ENCODE measurements around the gene EHMT1.

EHMT1 gene

DNA sequence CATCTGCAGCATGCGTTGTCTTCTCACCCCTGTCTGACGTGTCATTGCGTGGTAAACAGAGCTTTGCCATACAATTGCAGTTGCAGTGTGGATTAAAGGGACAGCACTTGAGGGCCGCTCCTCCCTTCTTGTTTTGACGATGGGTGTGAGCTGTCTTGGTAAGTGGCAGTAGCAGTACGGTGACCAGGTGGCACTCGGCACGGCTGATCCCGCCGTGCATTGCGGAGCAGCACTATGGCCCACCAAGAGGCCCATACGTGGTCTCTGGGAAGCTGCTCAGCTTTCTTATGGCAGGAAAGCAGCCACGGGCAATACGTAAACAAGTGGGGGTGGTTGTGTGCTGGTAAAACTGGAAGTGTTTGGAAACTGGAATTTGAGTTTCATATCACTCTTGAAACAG, 25.1 kb downstream of the EHMT1 start:
- FAIRE-seq (no peak), DNase-seq (ENCODE audit: insufficient read length, low spot score) (no peak)

DNA sequence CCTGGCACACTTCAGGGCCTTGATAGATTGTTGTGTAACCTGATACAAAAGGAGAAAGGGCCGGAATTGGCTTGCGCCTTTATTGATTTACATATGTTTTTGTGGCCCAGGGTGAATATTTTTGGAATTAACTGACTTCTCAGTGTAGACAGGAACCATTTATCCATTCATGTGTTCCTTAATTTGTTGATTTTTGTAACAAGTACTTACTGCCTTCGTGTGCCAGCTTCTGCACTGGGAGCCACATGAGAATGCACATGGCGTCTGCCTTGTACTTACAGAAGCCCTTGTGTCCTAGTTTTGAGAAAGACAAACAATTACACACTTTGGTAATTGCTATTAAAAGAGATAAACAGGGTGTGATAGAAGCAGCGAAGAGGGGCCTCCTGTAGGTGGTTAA, 26.4 kb downstream of the EHMT1 start:
- FAIRE-seq (no peak), DNase-seq (ENCODE audit: insufficient read length, low spot score) (no peak)

DNA sequence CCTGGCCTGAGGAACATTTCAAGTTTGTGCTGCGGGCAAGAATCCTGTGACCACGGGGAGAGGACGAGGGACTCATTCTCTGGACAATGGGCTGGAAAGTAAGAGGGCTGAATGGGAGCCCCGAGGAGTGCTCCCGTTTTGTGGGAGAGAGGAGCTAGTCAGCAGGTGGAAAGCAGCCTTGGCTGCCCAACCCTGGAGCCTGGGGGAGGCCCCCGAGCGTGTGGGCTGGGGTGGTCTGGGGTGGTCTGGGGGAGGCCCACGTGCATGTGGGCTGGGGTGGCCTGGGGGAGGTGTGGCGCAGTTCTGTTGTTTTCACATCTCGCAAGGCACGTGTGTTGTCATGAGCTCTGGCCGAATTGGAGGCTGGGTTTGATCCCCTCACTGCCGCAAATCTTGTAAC, 27.5 kb downstream of the EHMT1 start:
- no peak for FAIRE-seq
- no peak for DNase-seq (ENCODE audit: insufficient read length, low spot score)

DNA sequence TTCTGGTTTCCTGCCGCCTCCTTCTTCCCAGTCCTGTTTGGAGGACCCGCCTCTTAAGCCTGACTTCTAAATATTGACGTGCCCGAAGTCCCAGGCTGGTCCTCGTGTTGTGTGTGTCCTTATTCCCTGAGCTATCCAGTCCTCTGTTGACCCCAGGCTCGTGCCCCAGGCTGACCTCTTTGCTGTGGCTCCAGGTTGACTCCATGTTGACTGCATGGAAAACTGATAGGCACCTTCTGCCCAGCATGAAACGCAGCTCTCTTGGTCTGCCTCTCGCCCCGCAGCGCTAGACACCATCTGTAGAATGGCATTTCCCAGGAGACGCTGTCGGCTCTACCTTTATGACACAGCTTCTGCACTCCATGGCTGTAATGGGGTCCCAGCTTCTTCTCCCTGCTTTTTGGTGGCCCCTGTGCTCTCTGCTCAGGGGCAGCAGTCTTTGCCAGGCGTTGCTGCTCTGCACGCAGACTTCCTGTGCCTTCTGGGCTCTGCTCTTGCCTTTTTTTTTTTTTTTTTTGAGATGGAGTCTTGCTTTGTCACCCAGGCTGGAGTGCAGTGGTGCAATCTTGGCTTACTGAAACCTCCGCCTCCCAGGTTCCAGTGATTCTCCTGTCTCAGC, 28.4 kb downstream of the EHMT1 start:
- FAIRE-seq (no peak), DNase-seq (ENCODE audit: insufficient read length, low spot score) (no peak)

DNA sequence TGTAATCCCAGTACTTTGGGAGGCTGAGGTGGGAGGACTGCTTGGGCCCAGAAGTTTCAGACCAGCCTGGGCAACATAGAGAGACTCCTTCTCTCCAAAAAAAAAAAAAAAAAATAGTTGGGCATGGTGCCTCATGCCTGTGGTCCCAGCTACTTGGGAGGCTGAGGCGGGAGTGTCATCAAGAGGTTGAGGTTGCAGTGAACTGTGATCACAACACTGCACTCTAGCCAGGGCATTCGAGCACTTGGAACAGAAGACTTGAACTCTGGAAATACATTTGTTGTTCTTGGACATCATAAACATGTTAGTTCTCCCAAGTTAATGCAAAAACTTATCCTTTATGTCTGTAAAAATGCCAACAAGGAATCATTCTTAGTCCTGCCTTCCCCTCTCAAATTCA, 29.6 kb downstream of the EHMT1 start:
- FAIRE-seq (no peak), DNase-seq (ENCODE audit: insufficient read length, low spot score) (no peak)

DNA sequence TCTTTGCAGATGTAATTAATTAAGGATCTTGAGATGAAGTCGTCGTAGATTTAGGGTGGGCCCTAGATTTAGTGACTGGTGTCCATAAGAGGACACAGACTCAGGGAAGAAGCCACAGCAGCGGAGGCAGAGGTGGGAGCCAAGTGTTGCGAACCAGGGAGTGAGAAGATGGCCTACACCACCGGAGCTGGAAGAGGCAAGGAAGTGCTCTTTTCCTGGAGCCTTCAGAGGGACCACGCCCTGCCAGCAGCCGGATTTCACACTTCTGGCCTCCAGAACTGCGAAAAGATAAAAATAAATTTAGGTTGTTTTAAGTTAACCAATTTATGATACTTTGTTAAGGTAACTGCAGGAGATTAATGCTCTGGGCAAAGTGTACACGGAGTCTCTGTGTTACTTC, 30.7 kb downstream of the EHMT1 start:
- FAIRE-seq (no peak), DNase-seq (ENCODE audit: insufficient read length, low spot score) (no peak)

DNA sequence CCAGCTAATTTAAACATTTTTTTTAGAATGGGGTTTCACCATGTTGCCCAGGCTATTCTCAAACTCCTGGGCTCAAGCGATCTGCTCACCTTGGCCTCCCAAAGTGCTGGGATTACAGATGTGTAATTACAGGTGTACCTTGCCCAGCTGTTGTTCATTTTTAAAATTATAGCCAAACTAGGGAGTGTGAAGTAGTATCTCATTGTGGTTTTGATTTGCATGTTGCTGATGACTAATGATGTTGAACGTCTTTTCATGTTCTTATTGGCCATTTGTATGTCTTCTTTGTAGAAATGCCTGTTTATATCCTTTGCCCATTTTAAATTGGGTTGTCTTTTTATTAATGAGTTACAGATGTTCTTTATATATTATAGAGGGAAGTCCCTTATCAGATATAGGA, 31.5 kb downstream of the EHMT1 start:
- FAIRE-seq: no peak

DNA sequence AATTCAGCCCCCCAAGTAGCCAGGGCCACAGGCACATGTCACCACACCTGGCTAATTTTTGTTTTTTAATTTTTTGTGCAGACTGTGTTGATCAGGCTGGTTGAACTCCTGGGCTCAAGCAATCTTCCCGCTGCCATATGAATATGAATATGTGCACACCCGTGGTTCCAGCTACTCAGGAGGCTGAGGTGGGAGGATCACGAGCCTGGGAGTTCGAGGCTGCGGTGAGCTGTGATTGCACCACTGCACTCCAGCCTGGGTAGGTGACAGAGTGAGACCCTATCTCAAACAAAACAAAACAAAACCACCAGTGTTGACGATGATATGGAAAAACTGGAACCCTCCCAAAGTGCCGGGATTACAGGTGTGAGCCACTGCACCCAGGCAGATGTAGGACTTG, 32.0 kb downstream of the EHMT1 start:
- no peak for FAIRE-seq
- no peak for DNase-seq (ENCODE audit: insufficient read length, low spot score)

More for the DNA sequence above, 31.5 kb downstream of the EHMT1 start:
- no peak for DNase-seq (ENCODE audit: insufficient read length, low spot score)

DNA sequence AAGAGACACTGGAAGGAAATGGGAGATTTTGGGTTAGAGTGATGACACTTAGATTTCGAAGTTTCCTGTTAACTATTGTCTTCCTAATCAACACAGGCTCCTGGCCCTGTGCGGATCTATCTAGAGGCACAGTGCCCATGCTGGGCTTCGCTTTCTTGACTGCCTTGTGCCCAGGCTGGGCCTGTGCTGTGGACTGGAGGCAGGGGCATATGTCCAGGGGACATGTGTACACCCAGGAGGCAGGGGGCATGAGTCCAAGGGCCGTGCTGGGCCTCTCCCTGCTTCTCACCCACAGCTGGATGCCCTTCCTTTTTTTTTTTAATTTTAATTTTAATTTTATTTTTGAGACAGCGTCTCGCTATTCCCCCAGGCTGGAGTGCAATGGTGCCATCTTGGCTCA, 37.6 kb downstream of the EHMT1 start:
- no peak for DNase-seq (ENCODE audit: insufficient read length, low spot score)
- no peak for FAIRE-seq

DNA sequence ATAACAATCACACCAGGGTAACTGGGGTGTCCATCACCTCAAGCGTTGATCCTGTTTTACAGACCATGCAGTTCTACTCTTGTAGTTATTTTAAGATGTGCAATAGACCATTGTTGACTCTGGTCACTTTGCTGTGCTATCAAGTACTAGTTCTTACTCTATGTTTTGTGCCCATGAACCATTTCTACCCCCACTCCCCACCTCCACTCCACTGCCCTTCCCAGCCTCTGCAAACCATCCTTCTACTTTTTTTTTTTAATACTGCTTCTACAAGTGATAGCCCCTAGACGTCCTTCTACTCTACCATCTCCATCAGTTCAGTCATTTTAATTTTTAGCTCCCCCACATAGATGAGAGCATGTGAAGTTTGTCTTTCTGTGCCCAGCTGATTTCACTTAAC, 38.8 kb downstream of the EHMT1 start:
- FAIRE-seq: no peak

DNA sequence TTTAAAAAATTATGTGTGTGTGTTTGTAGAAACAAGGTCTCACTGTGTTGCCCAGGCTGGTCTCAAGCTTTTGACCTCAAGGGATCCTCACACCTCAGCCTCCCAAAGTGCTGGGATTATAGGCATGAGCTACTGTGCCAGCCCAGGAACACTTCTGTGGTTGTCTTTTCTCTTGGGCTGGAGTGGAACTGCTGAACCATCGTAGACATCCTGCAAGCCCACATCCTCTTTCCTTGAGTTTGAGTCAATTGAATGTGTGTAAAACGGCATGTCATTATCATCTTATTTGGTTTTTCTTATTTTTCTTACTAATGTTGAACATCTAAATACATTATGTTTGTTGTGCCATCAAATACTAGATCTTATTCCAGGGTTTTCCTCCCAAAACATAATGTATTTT, 40.0 kb downstream of the EHMT1 start:
- DNase-seq (ENCODE audit: insufficient read length, low spot score) (no peak), FAIRE-seq (no peak)

More for the DNA sequence above, 38.8 kb downstream of the EHMT1 start:
- DNase-seq (ENCODE audit: insufficient read length, low spot score): no peak

DNA sequence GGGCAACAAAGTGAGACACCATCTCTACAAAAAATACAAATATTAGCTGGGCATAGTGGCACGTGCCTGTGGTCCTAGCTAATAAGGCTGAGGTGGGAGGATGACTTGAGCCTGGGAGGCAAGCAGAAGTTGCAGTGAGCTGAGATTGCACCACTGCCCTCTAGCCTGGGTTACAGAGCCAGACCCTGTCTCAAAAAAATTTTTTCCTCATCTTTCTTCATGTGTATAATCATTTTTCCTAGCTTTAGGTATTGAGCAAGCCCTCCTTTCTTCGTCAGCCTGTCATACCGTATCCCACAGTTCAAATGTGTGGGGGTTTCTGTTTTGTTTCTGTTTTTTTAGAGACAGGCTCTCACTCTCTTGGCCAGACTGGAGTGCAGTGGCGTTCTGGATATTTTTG, 41.3 kb downstream of the EHMT1 start:
- FAIRE-seq (no peak), DNase-seq (ENCODE audit: insufficient read length, low spot score) (no peak)

DNA sequence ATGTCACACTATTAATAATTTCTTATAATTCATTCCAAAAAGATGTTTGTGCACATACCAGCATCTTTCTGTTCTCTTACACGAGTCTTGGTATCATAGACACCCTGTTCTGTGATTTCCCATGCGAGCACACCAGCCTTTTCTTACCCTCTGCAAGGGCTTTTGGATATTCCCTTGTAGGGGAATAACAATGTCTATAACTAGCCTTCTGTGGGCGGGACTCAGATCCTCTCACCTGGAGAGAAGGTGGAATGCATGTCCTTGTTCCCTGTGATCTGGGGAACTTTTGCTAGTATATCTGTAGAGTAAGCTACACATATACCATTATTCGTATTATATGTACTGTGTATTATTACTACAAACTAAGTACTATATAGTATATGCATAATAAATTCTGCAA, 44.8 kb downstream of the EHMT1 start:
- FAIRE-seq: no peak
- DNase-seq (ENCODE audit: insufficient read length, low spot score): no peak

DNA sequence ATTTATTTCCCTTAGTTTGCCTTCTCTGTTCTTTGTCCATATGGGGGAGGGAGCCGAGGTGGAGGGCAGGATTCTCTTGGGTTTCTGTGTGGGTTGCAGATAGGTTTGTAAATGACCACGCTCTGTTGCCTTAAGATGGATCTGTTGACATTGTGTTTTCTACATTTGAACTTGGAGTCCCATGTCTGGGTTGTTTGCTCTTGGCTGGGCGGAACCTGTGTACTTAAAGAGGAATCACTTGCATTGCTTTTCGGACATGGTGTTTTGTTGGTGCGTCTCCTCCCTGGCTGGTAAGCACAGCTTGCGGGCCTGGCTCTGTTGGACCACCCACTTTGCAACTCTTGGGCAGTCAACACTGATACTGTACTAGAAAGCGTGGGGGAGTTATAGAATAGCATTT, 45.9 kb downstream of the EHMT1 start:
- FAIRE-seq: no peak
- DNase-seq (ENCODE audit: insufficient read length, low spot score): no peak

DNA sequence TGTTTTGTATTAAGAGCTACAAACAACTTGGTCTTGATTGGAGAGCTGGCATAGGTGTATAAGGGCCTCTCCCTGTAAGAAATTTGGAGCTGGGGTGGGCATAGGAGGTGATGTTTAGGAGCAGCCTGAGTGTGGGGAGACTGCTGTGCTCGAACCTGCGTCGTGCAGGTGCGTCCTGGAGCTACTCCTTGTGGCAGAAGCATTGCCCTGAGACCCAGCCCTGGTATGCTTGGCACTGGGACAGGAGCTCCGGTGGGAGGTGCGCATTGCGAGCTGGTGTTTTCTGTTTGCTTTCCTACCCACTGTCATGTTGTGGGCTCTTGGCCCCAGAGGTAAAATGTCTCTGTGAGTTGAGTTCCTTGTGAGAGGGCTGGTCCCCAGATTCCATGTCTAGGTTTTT, 46.4 kb downstream of the EHMT1 start:
- FAIRE-seq (no peak), DNase-seq (ENCODE audit: insufficient read length, low spot score) (no peak)

DNA sequence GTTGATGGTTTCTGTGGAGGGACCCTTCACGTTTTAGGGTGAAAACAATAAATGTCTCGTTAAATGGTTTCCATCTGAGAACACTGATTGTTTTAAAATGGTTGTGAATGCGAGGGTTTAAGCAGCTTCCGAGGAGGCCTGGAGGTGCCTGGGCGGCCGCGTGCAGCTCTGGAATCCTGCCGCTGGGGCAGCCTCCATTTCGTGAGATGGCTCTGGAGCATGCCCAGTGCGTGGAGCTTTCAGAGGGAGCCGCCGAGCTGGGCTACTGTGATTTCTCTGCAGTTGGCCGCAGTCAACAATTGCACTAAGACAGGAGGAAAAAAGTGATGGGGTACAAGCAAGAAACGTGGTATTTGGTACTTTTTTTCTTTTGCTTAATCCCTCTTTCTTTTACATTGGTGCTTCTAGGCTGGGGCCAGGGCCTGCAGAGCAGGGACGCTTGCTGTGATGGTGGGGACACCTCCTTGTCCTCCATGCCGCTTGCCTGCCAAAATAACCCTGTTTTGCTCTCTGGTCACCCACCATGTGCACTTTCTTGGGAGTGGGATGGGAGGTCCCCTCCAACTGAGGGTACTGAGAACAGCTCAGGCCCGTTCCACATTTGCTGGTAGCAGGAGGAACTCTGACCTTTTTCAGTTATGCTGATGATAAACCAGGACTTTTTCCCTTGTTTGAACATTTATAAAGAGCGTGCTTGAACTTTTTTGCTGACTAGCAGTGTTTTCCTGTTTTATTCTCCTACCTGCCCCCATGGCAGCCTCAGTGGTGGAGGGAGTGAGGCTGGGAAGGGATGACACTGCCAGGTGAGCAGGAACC, 47.1 kb downstream of the EHMT1 start:
- DNase-seq (ENCODE audit: insufficient read length, low spot score): no peak
- no peak for FAIRE-seq

DNA sequence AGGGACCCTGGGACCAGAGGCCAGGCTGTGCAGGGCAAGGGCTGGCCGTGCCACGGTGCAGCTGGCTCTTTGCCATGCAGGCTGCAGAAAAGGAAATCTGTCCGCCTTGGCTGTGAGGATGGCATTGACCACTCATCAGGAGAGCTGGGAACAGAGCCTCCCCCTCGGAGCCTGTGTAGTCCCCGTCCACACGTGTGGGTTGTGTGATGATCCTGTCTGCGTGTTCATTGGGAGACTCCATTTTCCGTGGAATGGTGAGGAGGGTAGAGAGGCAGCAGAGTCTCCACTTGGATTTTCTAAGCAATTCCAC, 47.7 kb downstream of the EHMT1 start:
- DNase-seq (ENCODE audit: insufficient read length, low spot score) (no peak), FAIRE-seq (no peak)

DNA sequence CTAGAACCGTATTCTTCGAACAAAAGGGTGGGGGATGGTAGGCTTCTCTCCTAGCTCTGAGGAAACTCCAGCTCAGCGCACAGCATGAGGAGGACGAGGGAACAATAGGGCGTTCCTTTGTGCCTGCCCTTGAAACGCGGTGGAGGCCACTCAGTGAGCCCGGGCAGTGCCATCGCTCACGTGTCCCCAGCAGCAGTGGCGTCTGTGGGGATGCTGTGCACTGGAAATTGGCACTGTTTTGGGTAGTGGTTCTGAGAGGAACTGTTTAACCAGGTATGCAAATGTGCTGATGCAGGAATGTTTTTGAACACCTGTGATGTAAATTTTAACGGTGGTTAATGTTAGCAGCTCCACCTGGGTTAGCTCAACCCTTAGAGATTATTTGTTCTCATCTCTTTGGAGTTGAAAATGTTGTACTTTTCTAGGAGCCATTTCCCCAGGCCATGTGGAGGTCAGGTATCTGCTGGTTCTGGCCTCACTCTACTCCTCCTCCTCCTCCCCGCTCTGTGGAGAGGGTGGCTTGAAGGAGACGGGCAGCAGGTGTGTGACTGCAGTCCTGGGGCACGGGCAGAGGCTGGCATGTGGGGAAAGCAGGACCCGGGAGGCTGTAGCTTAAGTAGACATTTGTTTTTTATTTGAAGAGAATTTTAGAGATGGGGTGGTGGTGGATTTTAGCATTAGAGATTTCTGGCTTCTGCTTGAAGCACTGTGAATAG, 48.3 kb downstream of the EHMT1 start:
- no peak for FAIRE-seq
- DNase-seq (ENCODE audit: insufficient read length, low spot score): no peak

DNA sequence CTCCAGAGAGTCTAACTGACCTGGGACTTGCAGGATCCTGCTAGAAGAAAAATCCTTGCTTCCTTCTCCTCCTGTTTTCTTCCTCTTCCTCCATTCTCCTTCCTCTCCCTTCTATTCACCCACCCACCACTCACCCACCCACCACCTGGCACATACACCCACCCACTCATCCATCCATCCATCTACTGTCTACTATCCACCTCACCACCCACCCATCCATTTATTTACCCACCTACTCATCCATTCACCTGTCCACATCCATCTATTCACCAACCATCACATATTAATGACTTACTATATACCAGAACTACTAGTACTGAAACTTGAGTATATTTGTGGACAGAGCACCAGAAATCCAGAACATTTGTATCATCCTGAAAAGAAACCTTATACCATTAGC, 49.4 kb downstream of the EHMT1 start:
- no peak for DNase-seq (ENCODE audit: insufficient read length, low spot score)
- no peak for FAIRE-seq

DNA sequence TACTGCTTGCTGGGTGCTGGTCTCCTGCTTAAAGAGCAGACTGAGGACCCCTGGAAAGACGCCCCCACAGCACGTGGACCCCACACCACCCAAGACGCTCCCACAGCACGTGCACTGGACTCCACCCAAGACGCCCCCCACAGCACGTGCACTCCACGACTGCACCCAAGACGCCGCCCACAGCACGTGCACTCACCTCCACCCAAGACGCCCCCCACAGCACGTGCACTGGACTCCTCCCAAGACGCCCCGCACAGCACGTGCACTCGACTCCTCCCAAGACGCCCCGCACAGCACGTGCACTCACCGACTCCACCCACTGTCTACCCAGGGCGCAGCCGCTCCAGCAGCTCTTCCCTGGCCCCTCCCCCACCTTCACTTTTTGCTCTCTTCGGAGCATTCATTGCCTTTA, 50.5 kb downstream of the EHMT1 start:
- FAIRE-seq (no peak), DNase-seq (ENCODE audit: insufficient read length, low spot score) (no peak)

DNA sequence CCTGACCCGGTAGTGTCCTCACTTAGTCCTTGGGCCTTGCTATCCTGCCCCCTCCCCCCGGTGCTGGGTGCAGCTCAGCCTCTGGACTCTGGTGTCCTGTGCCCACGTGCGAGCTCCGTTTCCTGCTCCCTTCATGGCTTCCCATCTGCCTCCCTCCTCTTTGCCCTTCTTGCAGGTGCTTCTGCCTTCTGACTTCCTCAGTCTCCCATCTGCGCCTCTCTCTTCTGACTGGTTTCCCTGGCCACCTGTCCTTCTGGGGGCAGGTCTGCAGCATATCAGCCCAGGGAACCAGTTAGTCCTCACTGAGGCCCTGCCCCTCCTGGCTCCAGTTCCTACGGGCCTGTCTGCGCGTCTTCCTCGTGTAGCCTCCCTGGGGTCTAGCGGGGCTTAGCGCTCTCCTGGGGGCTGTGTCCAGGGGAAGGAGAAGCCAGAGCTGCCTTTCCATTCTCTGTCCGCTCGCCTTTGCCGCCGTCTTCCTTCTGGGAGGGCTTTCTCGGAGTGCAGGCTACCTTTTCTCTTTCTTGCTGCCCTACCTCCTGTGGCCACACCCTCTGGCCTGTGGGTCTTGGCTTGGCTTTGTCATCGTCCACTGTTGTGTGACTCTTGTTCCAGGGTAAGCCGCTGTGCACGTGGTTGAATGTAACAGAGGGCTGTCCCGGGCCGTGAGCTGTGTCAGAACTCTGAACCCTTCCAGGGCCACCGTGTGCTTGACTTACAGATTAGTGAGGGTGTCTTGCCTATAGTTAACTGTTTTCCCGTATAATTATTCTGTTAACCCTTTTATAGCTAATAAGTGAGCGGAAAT, 51.8 kb downstream of the EHMT1 start:
- DNase-seq (ENCODE audit: insufficient read length, low spot score) (no peak), FAIRE-seq (no peak)
